ENCODE results near the gene NPR2.

NPR2 gene

GRCh38 chr9:35829084-35829763 lies 37.8 kb downstream of the NPR2 start, which contains the start of gene TMEM8B:
Gene TMEM8B (plus strand): TSS chr9:35829228. CDS start chr9:35829448, 220 bp downstream.
- DNase-seq (ENCODE audit: extremely low read depth in 1 of 2, low read depth in 1 of 2), result peak; percentile 80 to 95

DNA sequence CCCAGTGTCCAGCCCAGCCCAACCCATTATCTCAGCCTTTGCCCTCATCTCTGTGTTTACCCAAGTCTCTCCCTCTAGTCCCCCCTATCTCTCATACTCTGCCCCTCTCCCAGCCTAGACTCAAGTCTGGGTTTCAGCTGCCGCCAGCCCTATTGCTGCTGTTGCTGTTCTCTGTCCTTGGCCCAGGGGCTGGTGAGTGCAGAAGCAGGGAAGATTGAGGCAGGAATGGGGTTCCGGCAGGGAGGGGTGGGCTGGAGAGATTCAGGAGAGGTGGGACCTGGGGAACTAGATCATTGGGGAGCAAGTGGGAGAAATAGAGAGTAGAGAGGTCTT lies 38.3 kb downstream of the NPR2 start:
- DNase-seq (ENCODE audit: extremely low read depth in 1 of 2, low read depth in 1 of 2), result no peak

DNA sequence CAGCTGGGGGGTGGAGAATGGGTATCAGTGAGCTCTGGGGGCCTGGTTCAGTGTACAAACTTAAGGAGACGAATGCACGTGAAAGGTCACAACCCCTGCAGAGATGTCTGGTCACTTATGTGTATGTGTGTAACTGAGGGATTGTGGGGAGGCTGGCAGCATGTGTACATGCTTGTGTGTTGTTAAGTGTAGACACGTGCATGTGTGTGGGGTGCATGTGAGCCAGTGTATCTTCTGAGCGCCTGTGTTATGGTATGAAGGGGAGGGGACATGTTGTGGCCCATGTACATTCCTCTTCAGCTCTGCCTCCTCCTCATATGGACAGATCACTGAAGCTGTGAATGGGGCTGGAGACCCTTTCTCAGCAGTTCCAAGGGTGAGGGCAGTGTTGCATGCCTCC lies 39.6 kb downstream of the NPR2 start:
- no peak for DNase-seq (ENCODE audit: extremely low read depth in 1 of 2, low read depth in 1 of 2)

GRCh38 chr9:35832814-35833213 lies 41.4 kb downstream of the NPR2 start:
- DNase-seq (ENCODE audit: extremely low read depth in 1 of 2, low read depth in 1 of 2), result no peak

GRCh38 chr9:35834260-35835215 lies 43.1 kb downstream of the NPR2 start:
- DNase-seq (ENCODE audit: extremely low read depth in 1 of 2, low read depth in 1 of 2), result no peak

DNA sequence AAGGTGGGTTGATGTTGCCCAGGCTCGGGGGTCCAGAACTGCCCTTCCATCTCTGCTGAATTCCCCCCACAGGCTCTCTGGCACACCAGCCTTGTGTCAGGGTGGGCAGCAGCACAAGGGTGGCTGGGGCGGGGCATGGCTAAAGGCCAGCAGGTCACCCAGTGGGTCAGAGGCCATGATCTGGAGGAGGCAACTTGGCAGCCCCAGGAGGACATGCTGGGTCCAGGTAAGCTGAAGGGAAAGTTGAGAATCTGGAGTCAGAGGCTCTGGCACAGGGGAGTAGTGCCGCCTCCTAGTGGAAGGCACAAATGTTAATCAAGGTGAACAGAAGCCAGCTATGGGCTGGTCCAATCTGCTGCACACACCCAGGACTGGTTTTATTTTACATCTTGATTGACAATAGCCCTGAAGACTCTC lies 43.8 kb downstream of the NPR2 start:
- no peak for DNase-seq (ENCODE audit: extremely low read depth in 1 of 2, low read depth in 1 of 2)

DNA sequence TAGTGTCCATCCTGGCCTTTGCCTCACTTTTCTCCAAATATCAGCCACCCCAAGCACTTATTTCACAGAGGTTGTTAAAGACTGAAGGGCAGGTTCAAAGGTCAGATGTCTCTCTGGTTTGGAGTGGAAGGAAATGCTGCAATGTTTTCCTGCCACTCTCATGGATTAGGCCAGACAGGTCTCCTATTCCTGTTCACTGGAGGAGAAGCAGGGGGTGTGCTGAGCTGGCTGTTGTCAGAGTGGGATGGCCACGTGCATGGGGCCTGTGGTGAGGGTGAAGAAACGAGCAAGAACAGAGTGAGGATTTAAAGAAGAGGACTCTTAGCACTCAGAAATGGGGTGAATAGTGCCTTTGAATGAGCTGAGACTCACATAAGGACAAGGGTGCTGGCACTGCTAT lies 44.4 kb downstream of the NPR2 start:
- DNase-seq (ENCODE audit: extremely low read depth in 1 of 2, low read depth in 1 of 2), result no peak

DNA sequence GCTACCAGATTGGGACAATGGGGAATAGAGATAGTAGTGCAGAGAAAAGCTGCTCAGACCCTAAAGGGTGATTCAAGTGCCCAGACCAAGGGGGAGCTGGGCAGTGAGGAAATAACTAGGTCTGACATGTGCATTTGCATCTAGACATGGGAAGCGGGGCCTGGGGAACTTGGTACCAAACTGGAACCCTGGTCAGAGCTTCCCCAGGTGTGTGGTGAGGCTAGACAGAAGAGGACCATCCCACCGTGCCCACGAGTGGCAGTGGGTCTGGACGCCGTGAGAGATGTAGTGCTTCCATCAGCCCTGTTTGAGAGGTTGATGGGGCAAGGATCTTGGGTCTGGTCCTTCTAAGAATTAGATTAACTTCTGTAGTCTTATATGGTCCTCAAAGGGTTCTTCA lies 45.2 kb downstream of the NPR2 start:
- no peak for DNase-seq (ENCODE audit: extremely low read depth in 1 of 2, low read depth in 1 of 2)

DNA sequence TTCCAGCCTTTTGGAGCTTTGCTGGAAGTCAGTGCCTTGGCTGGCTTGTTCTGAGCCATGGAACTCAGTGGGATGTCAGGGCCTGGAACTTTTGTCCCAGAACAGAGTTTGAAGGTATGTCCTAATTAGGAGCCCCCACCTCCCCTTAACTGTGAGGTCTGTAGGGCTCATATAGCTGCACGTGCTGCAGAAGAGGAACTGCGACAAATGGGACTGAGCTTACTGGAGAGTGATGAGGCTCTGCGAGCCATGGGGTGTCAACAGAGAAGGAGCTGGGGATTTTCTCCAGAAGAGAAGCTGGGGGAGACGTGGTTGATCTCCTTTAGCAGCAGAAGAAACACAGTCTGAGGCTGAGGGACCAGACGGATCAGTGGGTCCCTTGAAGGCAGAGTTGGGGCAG lies 48.5 kb downstream of the NPR2 start:
- DNase-seq (ENCODE audit: extremely low read depth in 1 of 2, low read depth in 1 of 2), result no peak

- no peak for DNase-seq (ENCODE audit: extremely low read depth in 1 of 2, low read depth in 1 of 2)
Observed at GRCh38 chr9:35840881-35841644, 49.7 kb downstream of the NPR2 start.

- DNase-seq (ENCODE audit: extremely low read depth in 1 of 2, low read depth in 1 of 2), result no peak
Observed at GRCh38 chr9:35841645-35841900, 50.2 kb downstream of the NPR2 start.

- no peak for DNase-seq (ENCODE audit: extremely low read depth in 1 of 2, low read depth in 1 of 2)
Observed at GRCh38 chr9:35842020-35842745, 50.8 kb downstream of the NPR2 start.

DNA sequence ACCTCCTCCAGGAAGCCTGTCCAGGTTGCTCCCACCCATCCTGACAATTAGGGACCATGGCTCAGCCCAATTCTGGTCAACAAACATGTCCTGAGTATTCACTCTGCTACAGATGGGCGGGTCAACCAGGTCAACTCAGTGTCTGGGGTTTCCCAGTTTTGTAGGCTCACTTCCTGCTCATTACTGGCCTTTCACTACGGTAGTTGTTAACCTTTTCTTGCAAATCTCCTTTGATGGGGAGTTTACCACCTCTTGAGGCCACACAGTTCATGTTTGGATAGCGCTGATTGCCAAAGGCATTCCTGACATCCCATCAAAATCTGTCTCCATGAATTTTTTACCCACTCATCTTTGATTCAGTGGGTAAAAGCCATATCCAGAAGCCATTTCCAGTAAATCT lies 51.4 kb downstream of the NPR2 start:
- DNase-seq (ENCODE audit: extremely low read depth in 1 of 2, low read depth in 1 of 2), result no peak

- no peak for DNase-seq (ENCODE audit: extremely low read depth in 1 of 2, low read depth in 1 of 2)
Observed at GRCh38 chr9:35844628-35845270, 53.4 kb downstream of the NPR2 start.

GRCh38 chr9:35845824-35846771 lies 54.7 kb downstream of the NPR2 start:
- no peak for DNase-seq (ENCODE audit: extremely low read depth in 1 of 2, low read depth in 1 of 2)

DNA sequence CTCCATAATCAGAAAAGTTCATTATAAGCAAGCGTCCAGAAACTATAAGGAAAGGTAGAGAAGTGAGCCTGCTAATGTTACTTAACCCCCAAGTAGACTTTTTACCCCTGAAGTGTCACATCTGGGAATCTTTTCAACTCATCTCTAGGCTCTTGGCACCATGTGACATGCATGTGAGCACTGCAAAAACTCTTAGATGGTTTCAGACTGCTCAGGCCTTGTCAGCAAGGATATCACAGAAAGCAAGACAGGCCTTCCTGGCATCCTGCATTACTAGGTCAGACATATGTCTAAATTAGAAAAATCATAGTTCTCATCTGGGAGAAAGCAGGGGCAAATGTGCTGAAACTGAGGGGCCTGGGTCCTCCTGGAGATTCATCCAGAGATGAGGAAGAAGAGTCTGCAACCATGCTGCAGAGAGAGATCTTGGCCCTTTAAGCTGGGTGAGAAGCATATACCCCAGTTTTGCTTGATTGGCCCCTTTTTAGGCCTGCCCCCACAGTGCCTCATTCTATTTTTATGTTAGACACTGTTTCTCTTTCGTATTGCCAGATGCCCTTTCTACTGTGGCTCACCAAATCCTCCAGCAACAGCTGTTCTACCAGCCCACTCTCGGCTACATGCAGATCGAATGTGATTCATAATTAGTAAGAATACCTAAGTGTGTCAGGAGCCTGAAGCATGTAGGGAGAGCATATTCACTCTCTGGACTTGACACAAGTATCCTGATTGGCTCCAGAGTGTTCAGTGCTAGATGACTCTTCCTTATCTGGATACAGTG lies 56.6 kb downstream of the NPR2 start:
- DNase-seq (ENCODE audit: extremely low read depth in 1 of 2, low read depth in 1 of 2), result no peak

DNA sequence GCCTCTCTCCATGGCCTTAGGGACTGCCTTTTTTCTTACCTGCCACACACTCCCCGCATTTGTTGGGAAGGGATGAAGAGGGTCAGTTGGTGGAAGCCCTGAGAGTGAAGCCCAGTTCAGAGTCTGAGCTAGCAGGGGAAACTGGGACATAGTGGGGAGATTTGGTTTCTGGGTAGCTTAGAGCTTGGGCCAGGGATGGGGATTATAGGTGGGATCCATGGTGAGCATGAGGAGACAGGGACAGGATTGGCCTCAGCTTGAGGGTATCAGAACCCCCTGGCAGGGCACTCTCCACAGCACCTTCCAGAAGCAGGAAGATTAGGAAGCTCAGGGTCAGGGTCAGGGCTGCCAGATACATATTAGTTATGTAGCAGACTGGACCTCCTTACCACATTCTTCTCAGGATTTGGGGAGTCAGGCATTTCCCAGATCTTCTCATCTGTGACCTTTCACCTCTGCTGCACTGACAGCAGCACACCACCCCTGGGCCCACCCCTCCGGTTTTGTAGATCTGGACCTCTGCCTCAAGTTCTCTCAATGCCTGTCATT lies 61.0 kb downstream of the NPR2 start:
- DNase-seq (ENCODE audit: extremely low read depth in 1 of 2, low read depth in 1 of 2), result no peak

All from activated CD8-positive, alpha-beta memory T cell treated with anti-CD3 and anti-CD28 coated beads for 1 hour (primary cell).